H1 (cell line): ENCODE measurements around the gene NDRG4. TPM values are rescaled to one million over a fixed set of nuclear protein-coding genes. Genes with fewer than 3 reads are reported as not detected.

ENCODE experiments used
- CTCF ChIA-PET: fragments of 300-600 bp; sonication (Branson Sonifier 250); formaldehyde crosslinking; loops from one replicate; lab custom pipeline; 2021; ENCODE audit not compliant: partially characterized antibody; lab: Charles Lee
- POLR2A ChIA-PET: fragments of 300-600 bp; sonication (Branson Sonifier 250); formaldehyde crosslinking; loops from one replicate; lab custom pipeline; 2021; ENCODE audit warnings: inconsistent platforms; ENCODE audit not compliant: partially characterized antibody; lab: Charles Lee
- DNase-seq, 2 experiments: peaks; one replicate each; pipeline versions ENCODE4 v3.0.0 to v3.0.0-alpha.2; 2010 to 2022; ENCODE audit warnings: low spot score in 2 of 2, low read depth in 1 of 2, mixed read lengths in 1 of 2
- FAIRE-seq: peaks from 2 replicates; lab custom pipeline; 2011; peaks lifted over from hg19 to GRCh38; lab: Jason Lieb, UNC
- H2AFZ ChIP-seq: 2 replicates; pipeline ENCODE4 v1.8.1; 2012; ENCODE audit warnings: low read length, inconsistent platforms
- H2AK5ac ChIP-seq: 2 replicates; pipeline ENCODE4 v1.6.1; 2013; ENCODE audit warnings: low read depth, low read length
- H2BK120ac ChIP-seq: replicated peaks from 2 replicates; pipeline ENCODE3; 2013; ENCODE audit warnings: low read depth, low read length, inconsistent platforms
- H2BK12ac ChIP-seq: 2 replicates; pipeline ENCODE4 v1.6.1; 2013; ENCODE audit warnings: low read depth, low read length
- H2BK15ac ChIP-seq: 2 replicates; pipeline ENCODE4 v1.6.1; 2013; ENCODE audit warnings: low read length
- H2BK20ac ChIP-seq: 2 replicates; pipeline ENCODE4 v1.6.1; 2013; ENCODE audit warnings: low read length
- H2BK5ac ChIP-seq: 2 replicates; pipeline ENCODE4 v1.6.1; 2013; ENCODE audit warnings: low read depth, low read length
- H3K14ac ChIP-seq: 2 replicates; pipeline ENCODE4 v1.6.1; 2013; ENCODE audit warnings: inconsistent platforms; ENCODE audit not compliant: insufficient read length
- H3K18ac ChIP-seq: 2 replicates; pipeline ENCODE4 v1.6.1; 2013; ENCODE audit warnings: low read length; ENCODE audit errors: extremely low read depth
- H3K23ac ChIP-seq: 2 replicates; pipeline ENCODE4 v1.6.1; 2013; ENCODE audit warnings: inconsistent platforms; ENCODE audit not compliant: insufficient read length
- H3K23me2 ChIP-seq: 2 replicates; pipeline ENCODE4 v1.6.1; 2013; ENCODE audit warnings: low read depth, low read length
- H3K27ac ChIP-seq: 2 replicates; pipeline ENCODE4 v1.6.1; 2011; ENCODE audit warnings: low read depth, low read length, inconsistent platforms
- H3K27me3 ChIP-seq, 4 experiments: replicated peaks in 1 of 4; 1 replicate in 1 of 4; 2 replicates in 3 of 4; pipeline versions ENCODE4 v1.6.1 to v1.8.1; 2011 to 2013; ENCODE audit warnings: low read length in 3 of 4, mild to moderate bottlenecking in 3 of 4, inconsistent platforms in 2 of 4, mixed read lengths in 2 of 4, moderate library complexity in 1 of 4; ENCODE audit not compliant: control insufficient read depth in 3 of 4, insufficient read depth in 3 of 4; ENCODE audit errors: extremely low read depth in 1 of 4
- H3K36me3 ChIP-seq, 4 experiments: 2 replicates each; pipeline versions ENCODE4 v1.6.1 to v1.8.1; 2011 to 2013; ENCODE audit warnings: mild to moderate bottlenecking in 4 of 4, low read length in 3 of 4, moderate library complexity in 2 of 4, control low read depth in 1 of 4, inconsistent platforms in 1 of 4; ENCODE audit not compliant: insufficient read depth in 4 of 4, control insufficient read depth in 2 of 4
- H3K4ac ChIP-seq: replicated peaks from 2 replicates; pipeline ENCODE3; 2013; ENCODE audit warnings: low read length, low read depth, mixed read lengths, inconsistent platforms; ENCODE audit not compliant: insufficient read length
- H3K4me1 ChIP-seq, 4 experiments: replicated peaks in 1 of 4; 1 replicate in 1 of 4; 2 replicates in 3 of 4; pipeline versions ENCODE4 v1.6.1 to v1.8.1; 2011 to 2013; ENCODE audit warnings: low read length in 3 of 4, inconsistent platforms in 2 of 4, mixed read lengths in 1 of 4; ENCODE audit not compliant: insufficient read depth in 4 of 4, control insufficient read depth in 3 of 4
- H3K4me2 ChIP-seq, 2 experiments: 2 replicates each; pipeline versions ENCODE4 v1.6.1 to v1.8.1; 2011 to 2013; ENCODE audit warnings: low read depth in 2 of 2, low read length in 2 of 2, control low read depth in 1 of 2, inconsistent platforms in 1 of 2, mild to moderate bottlenecking in 1 of 2; ENCODE audit not compliant: insufficient read depth in 1 of 2
- H3K4me3 ChIP-seq, 4 experiments: fragments of 200-600, 300-600 bp in 1 of 4; sonication (generic), shearing (Covaris generic), sonication (Bioruptor Twin) in 1 of 4; 2 replicates each; pipeline versions ENCODE4 v1.5.1 to v1.8.1; 2011 to 2016; ENCODE audit warnings: low read length in 4 of 4, low read depth in 3 of 4, control low read depth in 2 of 4, inconsistent platforms in 2 of 4, mild to moderate bottlenecking in 2 of 4, mixed read lengths in 1 of 4, moderate library complexity in 1 of 4; ENCODE audit not compliant: insufficient read depth in 2 of 4; ENCODE audit errors: extremely low read depth in 1 of 4
- H3K56ac ChIP-seq: replicated peaks from 2 replicates; pipeline ENCODE3; 2013; ENCODE audit warnings: low read depth, mild to moderate bottlenecking, mixed read lengths, low read length, inconsistent platforms; ENCODE audit not compliant: insufficient read length
- H3K79me1 ChIP-seq: 2 replicates; pipeline ENCODE4 v1.6.1; 2013; ENCODE audit warnings: low read depth, low read length, control low read depth
- H3K79me2 ChIP-seq, 2 experiments: 2 replicates each; pipeline versions ENCODE4 v1.6.1 to v1.8.1; 2012 to 2013; ENCODE audit warnings: low read length in 2 of 2, mild to moderate bottlenecking in 2 of 2, inconsistent platforms in 1 of 2; ENCODE audit not compliant: insufficient read depth in 2 of 2, control insufficient read depth in 1 of 2
- H3K9ac ChIP-seq, 4 experiments: replicated peaks in 1 of 4; 1 replicate in 1 of 4; 2 replicates in 3 of 4; pipeline versions ENCODE4 v1.6.1 to v1.8.1; 2011 to 2013; ENCODE audit warnings: low read depth in 3 of 4, low read length in 3 of 4, control low read depth in 2 of 4, mild to moderate bottlenecking in 2 of 4, moderate library complexity in 2 of 4, inconsistent platforms in 1 of 4; ENCODE audit errors: extremely low read depth in 1 of 4
- H3K9me3 ChIP-seq, 2 experiments: 2 replicates each; pipeline versions ENCODE4 v1.6.1 to v1.8.1; 2012 to 2013; ENCODE audit warnings: mild to moderate bottlenecking in 2 of 2, moderate library complexity in 2 of 2, control low read depth in 1 of 2, inconsistent platforms in 1 of 2, low read depth in 1 of 2, low read length in 1 of 2, mixed read lengths in 1 of 2; ENCODE audit not compliant: insufficient read depth in 2 of 2
- H4K20me1 ChIP-seq, 2 experiments: replicated peaks in 1 of 2; 2 replicates each; pipeline versions ENCODE3 to v1.8.1; 2011 to 2013; ENCODE audit warnings: inconsistent platforms in 2 of 2, low read length in 2 of 2, mild to moderate bottlenecking in 1 of 2; ENCODE audit not compliant: insufficient read depth in 2 of 2, control insufficient read depth in 1 of 2
- H4K5ac ChIP-seq: 2 replicates; pipeline ENCODE4 v1.6.1; 2013; ENCODE audit warnings: low read length, low read depth, mixed read lengths, inconsistent platforms; ENCODE audit not compliant: insufficient read length
- H4K8ac ChIP-seq: 2 replicates; pipeline ENCODE4 v1.8.0; 2013; ENCODE audit warnings: mild to moderate bottlenecking, moderate library complexity, low read length, inconsistent platforms; ENCODE audit not compliant: insufficient read depth; ENCODE audit errors: extremely low read depth
- H4K91ac ChIP-seq: replicated peaks from 2 replicates; pipeline ENCODE3; 2013; ENCODE audit warnings: low read length, mixed read lengths, inconsistent platforms; ENCODE audit not compliant: insufficient read length
- EP300 ChIP-seq, 2 experiments: IDR thresholded peaks; 1 replicate in 1 of 2; 2 replicates in 1 of 2; pipeline ENCODE4 v1.6.1; 2011 to 2012; ENCODE audit warnings: low read depth in 2 of 2, low read length in 2 of 2, mild to moderate bottlenecking in 2 of 2, borderline replicate concordance in 1 of 2, inconsistent platforms in 1 of 2, moderate library complexity in 1 of 2
- FOSL1 ChIP-seq: IDR thresholded peaks from 2 replicates; pipeline ENCODE4 v1.6.1; 2011; ENCODE audit warnings: mild to moderate bottlenecking, low read depth, low read length, moderate library complexity; ENCODE audit not compliant: insufficient read depth
- NANOG ChIP-seq: IDR thresholded peaks from 2 replicates; pipeline ENCODE4 v1.6.1; 2011; ENCODE audit warnings: low read length, low read depth, mild to moderate bottlenecking, inconsistent platforms; ENCODE audit not compliant: insufficient read depth, poor library complexity, severe bottlenecking
- POLR2A ChIP-seq, 2 experiments: IDR thresholded peaks; 1 replicate in 1 of 2; 2 replicates in 1 of 2; pipeline ENCODE4 v1.6.1; 2011; ENCODE audit warnings: low read depth in 2 of 2, low read length in 2 of 2, mild to moderate bottlenecking in 2 of 2; ENCODE audit errors: control extremely low read depth in 1 of 2
- TBP ChIP-seq: IDR thresholded peaks from 2 replicates; pipeline ENCODE4 v1.6.1; 2011; ENCODE audit warnings: low read depth, low read length, improper control_type of control experiment
- WGBS, 2 experiments: shearing (Covaris generic) in 1 of 2; methylation state at CpG; one replicate each; pipeline versions ENCODE4 v1.1.6 to v1.1.7; 2013 to 2015; ENCODE audit warnings: low lambda C conversion rate in 2 of 2, mixed read lengths in 2 of 2, inconsistent platforms in 1 of 2, low coverage in 1 of 2, missing lambda C conversion rate in 1 of 2; ENCODE audit not compliant: insufficient replicate concordance in 2 of 2, insufficient coverage in 1 of 2, insufficient read length in 1 of 2; ENCODE audit errors: extremely low coverage in 1 of 2, missing lambda C conversion rate in 1 of 2; 5-methylcytosine and 5-hydroxymethylcytosine counted together
- polyA plus RNA-seq, 7 experiments: library from polyadenylated mRNA; depleted of rRNA in 3 of 7; stranded (reverse) in 5 of 7; unstranded in 2 of 7; fragments of >200 nt in 5 of 7; fragments of 200-250 nt in 2 of 7; gene quantifications; 1 replicate in 5 of 7; 2 replicates in 1 of 7; 4 replicates in 1 of 7; pipeline versions ENCODE4 v1.2.1 to v1.2.3, GENCODE V29; 2011 to 2013; ENCODE audit warnings: missing spikeins in 2 of 7, mixed read lengths in 2 of 7
- total RNA-seq: library from RNA; stranded (reverse); fragmentation: NEBNext Ultra II Directional; extraction: Animal tissue kit (Norgen Biotek cat#: 25700); gene quantifications from 2 replicates; pipeline ENCODE4 v1.2.1, GENCODE V29; 2021

NDRG4 gene
- total and polyA plus RNA-seq, 2 of the 8 experiments (the other 6 are each of a cell fraction or from before 2014, with no cell fraction given) = 20.8 to 30.9 TPM

DNA sequence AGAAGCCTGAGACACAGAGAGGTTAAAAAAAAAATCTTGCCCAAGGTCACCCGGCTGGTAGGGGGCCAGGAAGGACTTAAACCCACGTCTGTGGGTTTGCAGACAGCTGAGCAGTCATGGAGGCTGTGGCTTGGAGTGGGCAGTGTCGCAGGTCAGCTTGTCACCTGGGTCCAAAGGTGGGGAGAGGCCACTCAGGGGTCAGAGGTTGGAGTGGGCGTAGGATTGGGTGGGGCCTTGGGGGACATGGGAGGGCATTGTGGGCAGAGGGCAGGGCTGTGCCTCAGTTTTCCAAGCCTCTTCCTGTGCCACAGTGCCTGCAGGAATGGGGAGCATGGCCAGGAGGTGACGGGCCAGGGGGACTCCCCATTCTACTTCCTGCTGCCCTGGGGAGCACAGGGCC is 2.0 kb upstream of the NDRG4 start:
- H2BK15ac ChIP-seq = no peak overlapping the region
- no peaks in the 10 kb centered on the region for H3K79me2 ChIP-seq
- H3K56ac ChIP-seq = no peak overlapping the region
- no peak overlapping the region for H4K91ac ChIP-seq
- H3K4me1 ChIP-seq = peaks cover 0 to 34% (median 24%) of the 10 kb centered on the region in 4 experiments; a peak in 6 of 7 replicates
- H3K14ac ChIP-seq = no peak overlapping the region
- FAIRE-seq (no peak), DNase-seq (no peak)
- no peak overlapping the region for H3K4ac ChIP-seq
- H2BK12ac ChIP-seq = no peak overlapping the region
- H3K4me3 ChIP-seq = no peak overlapping the region
- no peak overlapping the region for H3K4me2 ChIP-seq
- no peak overlapping the region for H4K8ac ChIP-seq
- no peak overlapping the region for H2AFZ ChIP-seq
- H3K27me3 ChIP-seq = peaks cover 0 to 8% (median 6%) of the 10 kb centered on the region in 4 experiments; a peak in 4 of 7 replicates
- ChIA-PET CTCF (interaction anchor here (0.6 to 1.6 kb wide), 6 partner anchors 9 to 161 kb away, joined by 3 to 6 read pairs (median 4); partner anchors contain the start of gene GINS3), POLR2A (interaction anchor here (1.6 kb wide), 1 partner anchor 9 kb away, joined by 3 read pairs; no protein-coding TSS in a partner anchor)
- WGBS, 2 experiments = 69% methylated on average over 5 of the region's 5 CpGs; no CpG with 5 or more reads in 1 of the 2 experiments
- TF ChIP-seq TBP (no peak), FOSL1 (no peak), NANOG (no peak), POLR2A (IDR thresholded peaks at IDR 0.05; ENCODE audit: control extremely low read depth in 1 of 2, low read depth in 2 of 2, low read length in 2 of 2) (no peak), EP300 (IDR thresholded peaks at IDR 0.05; ENCODE audit: borderline replicate concordance in 1 of 2, low read depth in 2 of 2, low read length in 2 of 2) (no peak)
- H3K9ac ChIP-seq = no peak overlapping the region
- no peak overlapping the region for H3K27ac ChIP-seq
- H2BK20ac ChIP-seq = no peak overlapping the region
- no peaks in the 10 kb centered on the region for H3K9me3 ChIP-seq
- no peak overlapping the region for H2AK5ac ChIP-seq
- H3K23ac ChIP-seq = no peak overlapping the region
- H2BK120ac ChIP-seq = no peak overlapping the region
- H4K5ac ChIP-seq = no peak overlapping the region
- H3K79me1 ChIP-seq = no peaks in the 10 kb centered on the region
- no peak overlapping the region for H2BK5ac ChIP-seq
- no peak overlapping the region for H3K18ac ChIP-seq
- no peaks in the 10 kb centered on the region for H3K36me3 ChIP-seq
- no peaks in the 10 kb centered on the region for H4K20me1 ChIP-seq
- peaks cover 20% of the 10 kb centered on the region for H3K23me2 ChIP-seq
